Activated CD4-positive, alpha-beta T cell treated with anti-CD3 and anti-CD28 coated beads, Interleukin-2, amount 50 U/mL, for 1 hour (primary cell): Measurements from ENCODE around the gene PSME4.
A peak's percentile ranks its signal among the peaks of the same experiment; 100 is the strongest.

Experiments
- DNase-seq: peaks from one replicate; pipeline ENCODE4 v3.0.0-alpha.2; 2020

The PSME4 gene, protein sequence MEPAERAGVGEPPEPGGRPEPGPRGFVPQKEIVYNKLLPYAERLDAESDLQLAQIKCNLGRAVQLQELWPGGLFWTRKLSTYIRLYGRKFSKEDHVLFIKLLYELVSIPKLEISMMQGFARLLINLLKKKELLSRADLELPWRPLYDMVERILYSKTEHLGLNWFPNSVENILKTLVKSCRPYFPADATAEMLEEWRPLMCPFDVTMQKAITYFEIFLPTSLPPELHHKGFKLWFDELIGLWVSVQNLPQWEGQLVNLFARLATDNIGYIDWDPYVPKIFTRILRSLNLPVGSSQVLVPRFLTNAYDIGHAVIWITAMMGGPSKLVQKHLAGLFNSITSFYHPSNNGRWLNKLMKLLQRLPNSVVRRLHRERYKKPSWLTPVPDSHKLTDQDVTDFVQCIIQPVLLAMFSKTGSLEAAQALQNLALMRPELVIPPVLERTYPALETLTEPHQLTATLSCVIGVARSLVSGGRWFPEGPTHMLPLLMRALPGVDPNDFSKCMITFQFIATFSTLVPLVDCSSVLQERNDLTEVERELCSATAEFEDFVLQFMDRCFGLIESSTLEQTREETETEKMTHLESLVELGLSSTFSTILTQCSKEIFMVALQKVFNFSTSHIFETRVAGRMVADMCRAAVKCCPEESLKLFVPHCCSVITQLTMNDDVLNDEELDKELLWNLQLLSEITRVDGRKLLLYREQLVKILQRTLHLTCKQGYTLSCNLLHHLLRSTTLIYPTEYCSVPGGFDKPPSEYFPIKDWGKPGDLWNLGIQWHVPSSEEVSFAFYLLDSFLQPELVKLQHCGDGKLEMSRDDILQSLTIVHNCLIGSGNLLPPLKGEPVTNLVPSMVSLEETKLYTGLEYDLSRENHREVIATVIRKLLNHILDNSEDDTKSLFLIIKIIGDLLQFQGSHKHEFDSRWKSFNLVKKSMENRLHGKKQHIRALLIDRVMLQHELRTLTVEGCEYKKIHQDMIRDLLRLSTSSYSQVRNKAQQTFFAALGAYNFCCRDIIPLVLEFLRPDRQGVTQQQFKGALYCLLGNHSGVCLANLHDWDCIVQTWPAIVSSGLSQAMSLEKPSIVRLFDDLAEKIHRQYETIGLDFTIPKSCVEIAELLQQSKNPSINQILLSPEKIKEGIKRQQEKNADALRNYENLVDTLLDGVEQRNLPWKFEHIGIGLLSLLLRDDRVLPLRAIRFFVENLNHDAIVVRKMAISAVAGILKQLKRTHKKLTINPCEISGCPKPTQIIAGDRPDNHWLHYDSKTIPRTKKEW (N-terminal part only)

DNA sequence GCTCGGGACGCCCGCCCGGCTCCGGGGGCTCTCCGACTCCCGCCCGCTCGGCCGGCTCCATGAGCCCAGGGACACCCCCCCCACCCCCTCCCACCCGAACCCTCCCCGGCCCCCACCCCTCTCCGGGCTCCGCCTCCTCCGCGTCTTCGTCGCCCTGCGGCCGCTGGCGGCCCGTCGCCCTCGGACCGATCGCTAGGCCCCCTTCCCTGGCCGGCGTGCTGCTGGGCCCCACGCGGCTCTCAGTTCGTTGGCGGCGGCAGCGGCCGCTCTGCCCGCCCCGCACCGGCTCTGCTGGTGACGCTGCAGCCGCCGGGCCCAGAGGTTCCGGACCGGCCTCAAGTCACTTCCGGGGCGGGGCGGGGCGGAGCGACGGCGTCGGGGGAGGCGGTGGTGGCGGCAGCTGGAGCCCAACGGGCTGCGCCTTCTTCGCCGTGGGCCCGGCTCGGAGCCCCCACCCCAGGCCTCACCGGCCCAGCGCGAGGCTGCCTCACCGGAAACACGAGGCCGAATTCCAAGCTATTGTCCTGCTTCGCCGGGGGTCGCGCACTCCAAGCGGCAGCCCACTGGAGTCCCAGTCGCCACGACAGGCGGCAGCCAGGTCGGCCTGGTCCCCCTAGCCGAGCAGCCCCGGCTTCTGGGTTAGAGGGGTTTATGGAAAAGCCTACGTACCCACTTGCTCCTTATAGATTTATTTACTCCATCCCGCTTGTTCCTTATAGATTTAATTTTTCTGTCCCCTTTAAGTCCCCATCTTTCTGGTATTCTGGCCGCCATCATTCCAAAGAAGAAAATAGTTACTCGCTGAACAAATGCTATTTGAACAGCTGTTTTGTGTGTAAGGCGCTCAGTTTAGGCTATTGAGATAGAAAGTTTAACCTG, at the start of gene PSME4:
Gene PSME4 (minus strand): TSS at position 270 of the 879 bp plus-strand sequence. CDS start 209 bp downstream, at position 61.
- peak; percentile 95 for DNase-seq

DNA sequence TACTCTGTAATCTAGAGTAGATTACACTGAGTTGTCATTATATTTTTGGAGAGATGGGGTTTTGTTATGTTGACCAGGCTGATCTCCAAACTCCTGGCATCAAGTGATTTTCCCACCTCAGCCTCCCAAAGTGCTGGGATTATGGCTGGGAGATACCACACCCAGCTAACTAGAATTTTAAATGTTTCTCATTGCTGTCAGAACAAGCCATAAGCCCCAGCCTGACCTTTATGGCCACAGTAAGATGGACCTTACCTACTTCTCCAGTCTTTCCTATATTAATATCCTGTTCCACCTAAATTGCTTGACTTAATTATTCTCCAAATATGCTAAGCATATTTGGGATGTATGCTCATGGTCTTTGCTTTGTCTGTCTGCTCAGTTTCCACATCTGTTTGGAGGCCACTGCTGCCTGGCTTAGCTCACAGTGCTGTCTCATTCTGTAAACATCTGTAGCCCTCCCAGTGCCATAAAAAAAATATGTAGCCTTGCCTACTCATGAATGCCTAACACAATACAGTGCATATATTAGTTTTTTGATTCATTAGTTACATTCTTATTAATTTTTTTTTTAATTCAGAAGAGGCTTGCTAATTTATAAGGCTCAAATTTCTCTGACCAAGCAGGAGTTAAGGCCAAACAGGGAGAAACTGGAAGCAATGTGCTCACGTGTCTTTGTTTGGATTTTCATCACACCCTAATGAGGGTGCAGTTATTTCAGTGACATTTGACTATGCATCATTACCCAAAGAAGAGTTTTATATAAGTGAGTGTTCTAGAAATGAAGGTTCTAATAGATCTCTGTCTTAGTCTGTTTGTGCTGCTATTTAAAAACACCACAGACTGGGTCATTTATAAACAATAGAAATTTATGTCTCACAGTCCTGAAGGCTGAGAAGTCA, 45.3 kb upstream of the PSME4 start:
- DNase-seq, result no peak

DNA sequence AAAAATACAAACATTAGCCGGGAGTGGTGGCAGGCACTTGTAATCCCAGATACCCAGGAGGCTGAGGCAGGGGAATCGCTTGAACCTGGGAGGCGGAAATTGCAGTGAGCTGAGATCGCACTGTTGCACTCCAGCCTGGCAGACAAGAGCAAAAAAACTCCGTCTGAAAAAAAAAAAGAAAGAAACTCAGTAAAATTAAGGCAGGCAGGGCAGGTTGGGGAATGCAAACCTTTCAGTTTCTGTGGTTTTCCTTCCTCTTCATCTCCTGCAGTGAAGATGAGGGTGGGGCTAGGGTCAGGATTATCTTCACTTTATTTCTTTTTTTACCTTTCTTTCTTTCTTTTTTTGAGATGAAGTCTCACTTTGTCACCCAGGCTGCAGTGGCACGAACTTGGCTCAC, 43.2 kb upstream of the PSME4 start:
- peak; percentile 3 for DNase-seq

DNA sequence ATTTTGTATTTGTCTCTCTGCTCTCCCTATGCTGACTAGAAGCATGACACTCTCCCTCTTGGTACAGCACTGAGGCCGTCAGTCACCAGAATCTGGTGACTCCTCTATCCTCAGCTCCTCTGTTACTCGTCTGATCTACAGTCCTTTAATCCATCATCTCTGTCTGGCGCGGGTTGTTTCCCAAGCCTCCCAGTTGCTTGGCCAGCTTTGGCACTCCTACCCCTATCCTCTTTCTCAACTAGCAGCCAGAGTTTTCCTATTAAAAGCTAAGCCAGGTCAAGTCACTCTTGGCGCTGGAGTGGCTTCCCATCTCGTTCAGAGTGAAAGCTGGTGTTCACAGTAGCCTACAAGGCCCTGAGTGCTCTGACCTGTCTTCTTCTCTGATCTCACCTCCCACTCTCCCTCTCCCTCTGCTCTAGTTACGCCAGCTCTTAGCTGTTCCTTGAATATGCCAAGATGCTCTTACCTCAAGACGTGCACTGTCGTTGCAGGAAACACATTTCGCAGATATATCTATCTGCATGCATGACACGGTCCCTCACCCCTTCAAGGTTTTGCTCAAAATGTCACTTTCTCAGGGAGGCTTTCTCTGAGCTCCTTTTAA, 41.8 kb upstream of the PSME4 start:
- DNase-seq, result no peak

DNA sequence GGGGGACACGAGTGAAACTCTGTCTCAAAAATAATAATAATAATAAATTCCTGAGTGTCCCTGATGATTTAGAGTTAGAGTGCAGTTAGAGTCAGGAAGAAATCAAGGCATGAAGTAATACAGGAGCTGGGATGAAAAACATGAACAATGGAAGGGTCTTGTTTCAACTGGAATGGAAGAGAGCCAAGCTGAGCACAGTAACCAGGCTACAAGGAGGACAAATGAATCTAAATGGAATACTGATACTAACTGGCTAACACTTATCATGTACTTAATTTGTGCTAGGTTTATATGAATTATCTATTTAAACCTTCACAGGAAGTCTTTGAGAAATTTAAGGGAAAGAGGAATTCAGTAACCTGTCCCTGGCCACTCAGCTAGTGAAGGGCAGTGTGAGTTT, 38.8 kb upstream of the PSME4 start:
- no peak for DNase-seq

DNA sequence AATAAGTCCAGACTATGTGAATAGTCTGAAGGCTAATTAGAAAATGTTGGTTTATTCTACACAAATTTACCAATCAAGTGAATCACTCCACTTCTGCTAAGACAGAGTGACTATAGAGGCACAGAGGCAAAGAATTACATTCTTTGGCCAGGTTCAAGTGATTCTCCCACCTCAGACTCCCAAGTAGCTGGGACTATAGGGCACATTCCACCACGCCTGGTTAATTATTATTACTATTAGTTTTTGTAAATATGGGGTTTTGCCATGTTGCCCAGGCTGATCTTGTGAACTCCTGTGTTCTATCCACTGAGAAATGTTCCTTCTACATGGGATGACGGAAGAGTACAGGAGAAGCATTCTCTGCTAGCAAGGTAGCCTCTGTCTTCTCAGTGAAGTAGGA, 37.6 kb upstream of the PSME4 start:
- no peak for DNase-seq

DNA sequence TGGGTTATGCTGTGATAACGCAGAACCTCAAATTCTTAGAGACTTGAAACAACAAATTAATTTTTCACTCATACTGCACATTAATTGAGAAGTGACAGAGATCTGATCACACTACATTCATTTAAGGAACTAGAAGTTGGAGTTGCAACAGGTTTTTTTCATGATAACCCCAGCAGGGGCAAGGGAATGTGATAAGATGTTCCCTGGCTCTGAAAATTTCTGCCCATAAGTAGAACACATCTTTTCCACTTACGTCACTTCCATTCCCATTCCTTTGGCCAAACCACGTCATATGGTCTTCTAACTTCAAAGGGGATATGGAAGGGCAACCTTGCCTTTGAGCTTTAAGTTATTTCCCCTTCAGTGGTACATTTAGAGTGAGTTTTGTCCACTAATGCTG, 29.7 kb upstream of the PSME4 start:
- no peak for DNase-seq

DNA sequence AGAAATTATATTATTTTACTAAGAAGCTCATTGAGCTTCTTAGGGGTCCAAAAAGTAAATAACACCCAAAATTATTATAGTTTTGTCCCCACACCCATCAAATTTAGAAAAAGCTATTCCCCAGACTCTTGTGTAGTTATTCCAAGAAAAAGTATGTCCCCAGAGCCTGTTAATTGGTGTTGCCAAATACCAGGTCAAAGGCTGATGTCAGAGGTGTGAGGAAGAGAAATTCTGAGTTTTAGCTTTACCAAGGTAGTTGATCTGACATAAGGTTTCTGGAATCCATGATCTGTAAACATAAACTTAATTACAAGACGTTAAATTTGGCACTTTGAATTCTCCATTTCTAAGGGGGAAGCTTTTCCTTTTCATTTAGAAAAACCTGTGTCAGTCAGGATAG, 29.3 kb upstream of the PSME4 start:
- no peak for DNase-seq

DNA sequence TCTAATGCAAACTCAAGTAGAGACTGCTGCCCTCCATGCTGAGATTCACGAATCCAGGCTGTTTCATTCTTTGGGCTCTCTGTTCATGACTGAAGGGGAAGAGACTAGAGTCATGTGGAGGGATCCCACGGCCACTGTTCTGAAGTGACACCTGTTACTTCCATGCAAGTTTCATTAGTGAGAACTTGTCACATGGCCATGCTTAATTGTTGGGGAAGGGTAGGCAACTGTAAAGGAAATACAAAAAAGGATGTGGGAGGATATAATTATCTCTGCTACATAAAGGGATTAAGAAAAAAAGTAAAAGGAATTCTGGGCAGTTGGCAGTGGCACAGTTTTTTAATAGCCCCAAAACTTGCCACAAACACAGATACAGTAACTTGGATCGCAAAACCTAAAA, 28.0 kb upstream of the PSME4 start:
- no peak for DNase-seq

DNA sequence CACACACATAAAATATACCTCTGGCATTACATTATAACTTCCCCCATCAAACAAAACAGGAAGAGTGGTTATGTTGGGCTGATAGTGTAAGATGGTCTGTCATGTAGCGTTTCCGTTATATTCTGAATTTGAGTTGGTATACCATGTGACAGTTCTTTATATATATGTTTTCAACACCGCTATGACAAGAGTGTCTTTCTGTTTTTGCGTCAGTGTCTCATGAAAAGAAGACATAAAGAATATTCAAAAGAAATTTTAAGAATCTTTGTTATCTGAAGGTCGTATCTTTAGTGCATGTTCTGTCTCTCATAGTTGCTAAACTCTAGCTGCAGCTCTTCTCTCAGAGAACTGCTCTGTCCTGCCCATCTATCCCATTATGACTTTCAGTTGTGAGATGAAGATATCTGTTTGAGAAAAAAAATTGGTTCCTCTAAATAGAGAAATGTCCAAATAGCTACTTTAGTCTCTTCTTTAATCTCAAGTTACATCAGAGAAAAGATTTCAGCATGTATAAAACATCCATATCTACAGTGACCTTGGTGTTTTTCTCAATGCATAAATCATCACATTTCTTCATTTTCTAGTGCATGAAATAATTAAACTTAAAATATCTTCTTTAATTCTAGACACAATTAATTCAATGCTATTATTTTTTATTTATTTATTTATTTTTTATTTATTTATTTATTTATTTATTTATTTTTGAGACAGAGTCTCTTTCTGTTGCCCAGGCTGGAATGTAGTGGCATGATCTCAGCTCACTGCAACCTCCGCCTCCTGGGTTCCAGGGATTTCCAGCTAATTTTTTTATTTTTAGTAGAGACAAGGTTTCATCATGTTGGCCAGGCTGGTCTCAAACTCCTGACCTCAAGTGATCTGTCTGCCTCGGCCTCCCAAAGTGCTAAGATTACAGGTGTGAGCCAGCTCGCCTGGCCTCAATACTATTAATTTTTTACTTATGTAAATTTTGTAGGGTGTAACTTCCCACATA, 24.3 kb upstream of the PSME4 start:
- DNase-seq, result no peak

DNA sequence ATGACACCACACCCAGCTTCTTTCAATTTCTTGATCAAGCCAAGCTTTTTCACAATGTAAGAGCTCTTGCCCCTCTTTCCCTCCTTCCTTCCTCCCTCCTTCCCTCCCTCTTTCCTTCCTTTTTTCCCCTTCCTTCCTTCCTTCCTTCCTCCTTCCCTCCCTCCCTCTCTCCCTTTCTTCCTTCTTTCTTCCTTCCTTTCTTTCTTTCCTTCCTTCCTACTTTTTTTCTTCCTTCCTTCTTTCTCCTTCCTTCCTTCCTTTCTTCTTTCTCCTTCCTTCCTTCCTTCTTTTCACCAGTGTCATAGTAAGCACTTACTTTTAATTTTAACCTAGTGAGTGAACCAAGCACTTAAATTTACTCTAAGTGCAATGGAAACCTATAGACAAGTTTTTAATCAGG, 21.2 kb upstream of the PSME4 start:
- no peak for DNase-seq

DNA sequence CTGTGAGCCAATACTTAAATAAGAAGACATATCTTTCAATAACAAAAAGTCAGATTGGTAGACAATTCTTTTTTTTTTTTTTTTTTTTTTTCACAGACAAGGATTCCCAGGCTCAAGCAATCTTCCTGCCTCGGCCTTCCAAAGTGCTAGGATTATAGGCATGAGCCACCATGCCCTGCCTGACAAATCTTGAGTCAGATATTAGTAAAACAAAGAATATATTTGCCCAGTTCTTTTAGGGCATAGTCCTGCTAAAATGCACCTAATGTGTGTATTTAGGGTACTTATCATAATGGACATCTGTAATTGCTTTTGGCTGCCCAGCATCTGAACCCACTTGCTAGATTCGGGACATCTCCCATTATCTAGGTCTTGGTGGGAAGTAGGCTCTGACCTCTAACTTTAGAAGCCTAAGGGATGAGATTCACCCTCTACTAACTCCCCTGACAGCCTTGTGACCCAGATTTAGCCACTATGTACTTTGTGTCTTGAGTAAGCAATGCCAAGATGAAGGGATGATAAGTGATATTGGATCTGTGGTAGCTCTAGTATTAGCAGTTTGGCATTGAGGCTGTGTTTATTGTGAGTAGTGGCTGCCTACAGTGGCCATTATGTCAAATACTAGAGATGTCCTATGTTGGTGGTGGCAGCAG, 18.5 kb upstream of the PSME4 start:
- no peak for DNase-seq

DNA sequence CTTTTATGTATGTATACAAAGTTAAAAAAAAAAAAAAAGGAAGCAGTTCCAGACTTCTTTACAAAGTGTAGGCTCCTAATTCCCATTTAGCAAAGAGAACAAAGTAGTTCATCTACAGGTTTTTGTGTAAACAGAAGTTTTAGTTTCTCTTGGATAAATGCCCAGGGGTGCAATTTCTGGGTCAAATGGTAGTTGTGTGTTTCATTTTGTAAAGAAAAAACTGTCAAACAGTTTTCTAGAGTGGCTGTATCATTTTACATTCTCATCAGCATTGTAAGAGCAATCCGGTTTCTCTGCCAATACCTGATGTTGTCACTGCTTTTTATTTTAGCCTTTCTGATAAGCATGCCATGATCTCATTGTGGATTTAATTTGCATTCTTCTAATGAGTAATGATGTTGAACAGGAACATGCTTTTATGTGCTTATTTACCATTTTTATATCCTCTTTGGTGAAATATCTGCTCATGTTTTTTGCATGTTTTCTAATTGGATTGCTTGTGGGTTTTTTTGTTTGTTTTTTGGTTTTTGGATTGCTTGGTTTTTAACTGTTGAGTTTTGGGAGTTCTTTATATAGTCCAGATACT, 16.6 kb upstream of the PSME4 start:
- DNase-seq, result no peak

DNA sequence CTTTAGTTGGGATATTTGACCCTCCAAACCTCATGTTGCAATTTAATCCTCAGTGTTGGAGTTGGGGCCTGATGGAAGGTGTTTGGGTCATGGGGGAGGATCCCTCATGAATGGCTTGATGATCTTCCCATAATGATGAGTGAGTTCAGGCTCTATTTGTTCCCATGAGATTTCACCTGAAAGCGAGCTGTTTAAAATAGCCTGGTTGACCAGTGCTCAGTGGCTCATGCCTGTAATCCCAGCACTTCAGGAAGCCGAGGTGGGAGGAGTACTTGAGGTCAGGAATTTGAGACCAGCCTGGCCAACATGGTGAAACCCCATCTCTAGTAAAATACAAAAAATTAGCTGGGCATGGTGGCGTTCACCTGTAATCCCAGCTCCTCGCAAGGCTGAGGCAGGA, 14.9 kb upstream of the PSME4 start:
- no peak for DNase-seq

DNA sequence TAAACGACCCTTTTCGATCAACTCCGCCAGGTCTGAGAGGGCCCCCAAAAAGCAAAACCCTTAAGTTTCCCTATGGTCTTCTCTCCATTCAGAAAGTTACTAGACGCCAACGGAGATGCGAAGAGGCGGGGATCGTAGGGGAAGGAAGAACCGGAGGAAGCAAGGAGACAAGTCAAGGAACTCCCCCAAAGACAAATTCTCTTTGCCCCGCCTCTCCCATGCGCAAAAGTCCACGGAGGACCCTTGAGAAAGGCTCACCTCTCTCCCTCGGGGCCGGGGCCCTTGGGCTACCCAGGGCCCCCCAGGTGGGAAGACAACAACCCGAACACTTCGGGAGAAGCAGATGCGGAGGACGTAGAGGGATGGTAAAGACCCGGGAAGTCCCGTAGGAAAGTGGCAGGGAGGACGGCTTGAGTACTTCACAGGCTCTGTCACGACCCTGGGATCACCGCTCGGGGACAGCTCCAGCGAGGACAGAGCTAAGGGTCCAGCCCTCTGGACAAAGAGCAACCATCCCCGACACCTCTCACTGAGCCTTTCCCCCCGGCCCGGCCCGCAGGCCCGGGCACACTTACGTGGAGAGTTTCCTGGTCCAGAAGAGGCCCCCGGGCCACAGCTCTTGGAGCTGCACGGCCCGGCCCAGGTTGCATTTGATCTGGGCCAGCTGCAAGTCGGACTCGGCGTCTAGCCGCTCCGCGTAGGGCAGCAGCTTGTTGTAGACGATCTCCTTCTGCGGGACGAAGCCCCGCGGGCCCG, 647 bp downstream of the PSME4 start:
- peak; percentile 7 for DNase-seq

DNA sequence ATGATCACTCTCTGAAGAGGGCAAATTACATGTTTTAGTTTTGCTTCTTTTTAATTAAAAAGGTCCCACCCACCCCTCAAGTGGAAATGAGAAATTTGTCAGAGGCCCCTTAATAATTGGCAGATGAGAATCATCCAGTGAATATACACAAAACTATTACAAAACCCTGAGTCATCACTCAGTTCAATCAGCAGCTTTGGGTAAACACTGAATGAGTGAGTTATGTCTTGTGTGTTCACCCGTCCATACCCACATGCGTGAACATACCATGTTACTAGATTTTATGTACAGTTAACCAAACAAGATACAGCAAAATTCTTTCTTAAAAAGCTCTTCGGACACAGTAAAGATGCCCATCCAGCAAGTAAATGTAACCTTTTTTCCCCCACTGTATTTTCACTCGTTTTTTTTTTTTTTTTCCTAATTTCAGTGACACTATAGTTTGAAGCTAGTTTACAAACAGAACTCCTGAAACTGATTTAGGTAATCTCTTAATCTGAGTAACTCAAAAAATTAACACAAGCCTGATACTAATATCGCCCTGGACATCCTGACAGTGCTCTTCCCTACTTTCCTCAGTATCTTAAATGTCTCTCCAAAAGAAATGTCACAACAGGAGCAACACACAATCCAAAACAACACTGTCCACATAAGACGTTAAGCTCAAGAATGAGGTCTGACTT, 1.4 kb downstream of the PSME4 start:
- no peak for DNase-seq
